Retina (tissue), 1 donor: Measurements from ENCODE around the gene KPNA4.
"Not testable (repeated sequence)": the region's sequence is repeated elsewhere in the genome, so short reads cannot be mapped to it uniquely, and the experiment has no call there.

ENCODE experiments used
- DNase-seq: peaks from one replicate; pipeline ENCODE4 v3.0.0-alpha.2; 2016

Gene KPNA4

GRCh38 chr3:160565442-160566403 lies at the start of gene KPNA4:
Gene KPNA4, minus strand, starts transcription at chr3:160565571. Its CDS starts 289 bp downstream, at chr3:160565282.
- DNase-seq, result peak; percentile 97

- no peak for DNase-seq
Observed at GRCh38 chr3:160613661-160614060, 48.3 kb upstream of the KPNA4 start.

GRCh38 chr3:160612386-160613075 lies 47.2 kb upstream of the KPNA4 start:
- DNase-seq, result no peak

GRCh38 chr3:160611141-160611540 lies 45.8 kb upstream of the KPNA4 start:
- no peak for DNase-seq

- no peak for DNase-seq
Observed at GRCh38 chr3:160608870-160609269, 43.5 kb upstream of the KPNA4 start.

GRCh38 chr3:160607826-160608225 lies 42.5 kb upstream of the KPNA4 start:
- no peak for DNase-seq

- no peak for DNase-seq
Observed at GRCh38 chr3:160605315-160605714, 39.9 kb upstream of the KPNA4 start.

- not testable (repeated sequence) for DNase-seq
Observed at GRCh38 chr3:160603845-160604244, 38.5 kb upstream of the KPNA4 start.

GRCh38 chr3:160602259-160602658 lies 36.9 kb upstream of the KPNA4 start:
- DNase-seq, result no peak

GRCh38 chr3:160601288-160601687 lies 35.9 kb upstream of the KPNA4 start:
- no peak for DNase-seq

- no peak for DNase-seq
Observed at GRCh38 chr3:160598865-160599264, 33.5 kb upstream of the KPNA4 start.

- no peak for DNase-seq
Observed at GRCh38 chr3:160588023-160588422, 22.7 kb upstream of the KPNA4 start.

- no peak for DNase-seq
Observed at GRCh38 chr3:160587105-160587504, 21.7 kb upstream of the KPNA4 start.

GRCh38 chr3:160586679-160587078 lies 21.3 kb upstream of the KPNA4 start:
- no peak for DNase-seq

GRCh38 chr3:160583451-160583850 lies 18.1 kb upstream of the KPNA4 start:
- DNase-seq, result no peak

- no peak for DNase-seq
Observed at GRCh38 chr3:160580938-160581337, 15.6 kb upstream of the KPNA4 start.

GRCh38 chr3:160577556-160578195 lies 12.3 kb upstream of the KPNA4 start:
- no peak for DNase-seq

GRCh38 chr3:160577093-160577492 lies 11.7 kb upstream of the KPNA4 start:
- DNase-seq, result no peak

- DNase-seq, result no peak
Observed at GRCh38 chr3:160576621-160577020, 11.2 kb upstream of the KPNA4 start.

- DNase-seq, result no peak
Observed at GRCh38 chr3:160575589-160575988, 10.2 kb upstream of the KPNA4 start.

GRCh38 chr3:160574636-160575035 lies 9.3 kb upstream of the KPNA4 start:
- no peak for DNase-seq

- DNase-seq, result not testable (repeated sequence)
Observed at GRCh38 chr3:160573955-160574525, 8.7 kb upstream of the KPNA4 start.
